ENCODE results near the gene CST7.

Gene CST7

GRCh38 chr20:24989162-24989561, 40.1 kb downstream of the CST7 start:
- DNase-seq (ENCODE audit: low read depth) = peak; percentile 28
- no peak overlapping the region for H3K4me3 ChIP-seq (ENCODE audit: low read depth, low read length)
- TF ChIP-seq MAX (IDR thresholded peaks at IDR 0.05; ENCODE audit: low read depth, low read length) (no peak), CTCF (IDR thresholded peaks at IDR 0.05; ENCODE audit: low read depth, low read length) (no peak), MYC (IDR thresholded peaks at IDR 0.05; ENCODE audit: low read depth, low read length) (no peak), POLR2A (IDR thresholded peaks at IDR 0.05; ENCODE audit: extremely low read depth, insufficient read length) (no peak)

GRCh38 chr20:24990810-24991252, 41.8 kb downstream of the CST7 start:
- H3K4me3 ChIP-seq (ENCODE audit: low read depth, low read length) = peak overlapping the region; percentile 88
- no peak for DNase-seq (ENCODE audit: low read depth)
- TF ChIP-seq CTCF (IDR thresholded peaks at IDR 0.05; ENCODE audit: low read depth, low read length) = no peak
- TF ChIP-seq MAX (IDR thresholded peaks at IDR 0.05; ENCODE audit: low read depth, low read length) = no peak
- no peak for TF ChIP-seq POLR2A (IDR thresholded peaks at IDR 0.05; ENCODE audit: extremely low read depth, insufficient read length)
- TF ChIP-seq MYC (IDR thresholded peaks at IDR 0.05; ENCODE audit: low read depth, low read length) = no peak

GRCh38 chr20:24991897-24992486, 42.9 kb downstream of the CST7 start:
- peak; percentile 50 for DNase-seq (ENCODE audit: low read depth)
- TF ChIP-seq MYC (IDR thresholded peaks at IDR 0.05; ENCODE audit: low read depth, low read length) = no peak

GRCh38 chr20:24992487-24993205, 43.6 kb downstream of the CST7 start, which contains the start of gene APMAP:
Gene APMAP (minus strand): TSS chr20:24992751. CDS start chr20:24992688, 63 bp downstream.
- peak; percentile 87 for TF ChIP-seq MYC (IDR thresholded peaks at IDR 0.05; ENCODE audit: low read depth, low read length)
- TF ChIP-seq CTCF (IDR thresholded peaks at IDR 0.05; ENCODE audit: low read depth, low read length) = no peak
- peak; percentile 94 for TF ChIP-seq POLR2A (IDR thresholded peaks at IDR 0.05; ENCODE audit: extremely low read depth, insufficient read length)
- peak; percentile 61 for TF ChIP-seq MAX (IDR thresholded peaks at IDR 0.05; ENCODE audit: low read depth, low read length)
- peak within 1 kb of the TSS; percentile 88 for H3K4me3 ChIP-seq (ENCODE audit: low read depth, low read length)

More at GRCh38 chr20:24991897-24992486, 42.9 kb downstream of the CST7 start:
- peak overlapping the region; percentile 88 for H3K4me3 ChIP-seq (ENCODE audit: low read depth, low read length)

GRCh38 chr20:24993337-24994185, 44.5 kb downstream of the CST7 start:
- peak; percentile 32 for DNase-seq (ENCODE audit: low read depth)
- H3K4me3 ChIP-seq (ENCODE audit: low read depth, low read length) = peak overlapping the region; percentile 88
- TF ChIP-seq MAX (IDR thresholded peaks at IDR 0.05; ENCODE audit: low read depth, low read length) (no peak), CTCF (IDR thresholded peaks at IDR 0.05; ENCODE audit: low read depth, low read length) (no peak), MYC (IDR thresholded peaks at IDR 0.05; ENCODE audit: low read depth, low read length) (peak; percentile 5; the same call in 1 of the 2 replicates)

More at GRCh38 chr20:24992487-24993205, 43.6 kb downstream of the CST7 start, which contains the start of gene APMAP:
- DNase-seq (ENCODE audit: low read depth) = peak; percentile 96

GRCh38 chr20:24994186-24994465, 45.1 kb downstream of the CST7 start:
- no peak for DNase-seq (ENCODE audit: low read depth)
- no peak overlapping the region for H3K4me3 ChIP-seq (ENCODE audit: low read depth, low read length)
- no peak for TF ChIP-seq POLR2A (IDR thresholded peaks at IDR 0.05; ENCODE audit: extremely low read depth, insufficient read length)
- no peak for TF ChIP-seq MAX (IDR thresholded peaks at IDR 0.05; ENCODE audit: low read depth, low read length)
- no peak for TF ChIP-seq CTCF (IDR thresholded peaks at IDR 0.05; ENCODE audit: low read depth, low read length)
- no peak for TF ChIP-seq MYC (IDR thresholded peaks at IDR 0.05; ENCODE audit: low read depth, low read length)

All from NB4 (cell line).